Mucosa of stomach (tissue), 1 donor: ENCODE data around the gene ACACA.

ENCODE experiments used
- H3K27me3 ChIP-seq: one replicate; pipeline ENCODE4 v1.7.0; 2013; ENCODE audit warnings: mild to moderate bottlenecking, low read length; ENCODE audit not compliant: control insufficient read depth, insufficient read depth
- H3K36me3 ChIP-seq: one replicate; pipeline ENCODE4 v1.7.0; 2013; ENCODE audit warnings: low read length; ENCODE audit not compliant: control insufficient read depth, insufficient read depth
- H3K4me1 ChIP-seq: one replicate; pipeline ENCODE4 v1.7.0; 2013; ENCODE audit warnings: mild to moderate bottlenecking, low read length; ENCODE audit not compliant: control insufficient read depth, insufficient read depth
- H3K4me3 ChIP-seq: one replicate; pipeline ENCODE4 v1.7.0; 2013; ENCODE audit warnings: low read length
- H3K9ac ChIP-seq: one replicate; pipeline ENCODE4 v1.7.0; 2013; ENCODE audit warnings: mild to moderate bottlenecking, low read length, moderate library complexity
- H3K9me3 ChIP-seq: one replicate; pipeline ENCODE4 v1.7.0; 2013; ENCODE audit warnings: mild to moderate bottlenecking, low read length, moderate library complexity; ENCODE audit not compliant: control insufficient read depth
- donor health status: Pancreatic carcinoma.

The ACACA gene

DNA sequence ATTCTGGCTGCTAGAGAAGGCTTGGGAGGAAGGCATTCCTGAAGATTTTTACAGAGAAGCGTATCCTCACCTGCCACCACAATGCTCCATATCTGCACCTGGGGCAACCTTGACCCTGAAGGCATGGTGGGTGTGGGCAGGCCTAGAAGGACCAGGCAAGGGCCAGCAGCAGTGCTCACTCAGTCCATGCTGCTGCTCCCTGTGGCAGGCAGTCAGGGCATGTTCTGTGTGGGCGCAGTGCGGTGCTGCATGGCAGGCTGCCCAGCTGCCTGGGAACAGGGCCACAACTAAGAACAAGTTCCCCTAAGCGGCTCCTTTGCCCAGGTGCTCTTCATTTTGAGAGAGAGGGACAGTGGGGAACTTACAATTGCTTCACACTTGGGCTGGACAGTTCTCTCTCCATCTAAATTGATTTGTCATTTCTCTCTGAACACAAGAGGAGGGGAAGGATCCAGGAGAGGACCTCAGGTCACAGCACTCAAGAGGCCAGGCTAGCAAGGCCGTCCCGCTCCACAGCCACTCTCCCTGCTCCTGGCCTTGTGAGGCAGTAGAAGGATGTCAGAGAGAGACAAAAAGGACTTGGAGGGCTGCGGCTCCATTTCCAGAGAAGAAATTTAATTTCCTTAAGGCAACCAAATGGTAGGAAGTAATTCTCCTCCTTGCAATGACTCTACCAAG is 299.1 kb downstream of the ACACA start:
- Histone ChIP-seq H3K36me3 (no peaks in the 10 kb centered on the region), H3K4me1 (no peaks in the 10 kb centered on the region), H3K9ac (no peak overlapping the region)

DNA sequence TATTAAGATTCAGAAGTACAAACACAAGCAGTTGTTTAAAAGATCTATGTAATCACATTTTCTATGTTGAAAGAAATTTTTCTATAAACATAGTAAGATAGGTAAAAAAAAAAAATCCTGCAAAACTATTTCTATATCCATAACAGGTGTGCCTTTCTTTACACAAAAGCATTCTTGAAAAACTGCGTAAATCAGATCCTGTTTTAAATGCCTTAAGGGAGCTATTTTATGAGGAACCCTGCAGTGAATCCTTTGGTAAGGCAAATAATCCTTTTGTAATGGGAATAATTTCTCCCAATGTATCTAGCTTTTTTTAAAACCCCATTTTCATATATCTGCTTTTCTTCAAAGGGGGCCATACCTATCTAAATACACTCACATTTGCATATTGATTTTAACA is 300.6 kb downstream of the ACACA start:
- Histone ChIP-seq H3K36me3 (no peaks in the 10 kb centered on the region), H3K27me3 (no peaks in the 10 kb centered on the region), H3K4me3 (no peak overlapping the region), H3K9ac (no peak overlapping the region), H3K4me1 (no peaks in the 10 kb centered on the region), H3K9me3 (no peaks in the 10 kb centered on the region)

More for the DNA sequence above, 299.1 kb downstream of the ACACA start:
- H3K4me3 ChIP-seq: no peak overlapping the region
- no peaks in the 10 kb centered on the region for H3K27me3 ChIP-seq
- no peaks in the 10 kb centered on the region for H3K9me3 ChIP-seq

DNA sequence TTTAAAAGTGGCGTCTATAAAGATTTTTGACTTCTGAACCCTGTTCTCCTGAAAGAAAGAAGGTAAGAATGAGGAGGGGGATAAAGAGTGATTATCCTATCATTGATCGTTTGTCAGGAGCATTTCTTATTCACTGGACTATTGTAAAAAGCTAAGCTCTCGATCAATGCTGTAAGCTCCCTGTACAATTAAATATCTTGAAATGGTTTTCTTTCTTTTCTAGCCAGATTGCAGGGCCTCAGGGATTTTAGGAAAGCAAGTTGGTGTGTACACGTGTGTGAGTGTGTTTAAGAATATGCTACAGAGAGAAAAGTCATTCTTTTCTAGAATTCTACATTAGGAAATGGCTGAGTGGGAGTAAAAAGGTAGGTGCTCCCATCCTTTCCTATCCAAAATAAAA is 303.4 kb downstream of the ACACA start:
- Histone ChIP-seq H3K9ac (no peak overlapping the region), H3K36me3 (no peaks in the 10 kb centered on the region), H3K4me3 (no peak overlapping the region), H3K4me1 (no peaks in the 10 kb centered on the region), H3K27me3 (no peaks in the 10 kb centered on the region), H3K9me3 (no peaks in the 10 kb centered on the region)

DNA sequence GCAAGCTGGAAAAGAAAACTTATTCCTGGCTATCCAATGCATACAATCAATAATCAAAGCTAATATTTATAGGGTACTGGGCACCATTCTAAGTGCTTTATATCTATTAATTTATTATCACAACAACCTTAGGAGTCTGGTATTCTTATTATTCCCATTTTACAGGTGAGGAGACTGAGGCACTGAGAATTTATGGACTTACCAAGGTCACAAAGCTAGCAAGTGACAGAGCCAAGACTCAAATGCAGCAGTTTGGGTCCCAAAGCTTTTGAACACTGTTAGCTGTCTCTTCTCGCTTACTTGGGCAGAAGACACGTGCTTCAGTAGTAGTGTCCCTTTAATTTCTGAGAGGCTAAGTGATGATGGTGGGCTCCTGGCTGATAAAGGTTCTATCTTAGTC is 305.3 kb downstream of the ACACA start:
- Histone ChIP-seq H3K36me3 (no peaks in the 10 kb centered on the region), H3K4me1 (no peaks in the 10 kb centered on the region)

DNA sequence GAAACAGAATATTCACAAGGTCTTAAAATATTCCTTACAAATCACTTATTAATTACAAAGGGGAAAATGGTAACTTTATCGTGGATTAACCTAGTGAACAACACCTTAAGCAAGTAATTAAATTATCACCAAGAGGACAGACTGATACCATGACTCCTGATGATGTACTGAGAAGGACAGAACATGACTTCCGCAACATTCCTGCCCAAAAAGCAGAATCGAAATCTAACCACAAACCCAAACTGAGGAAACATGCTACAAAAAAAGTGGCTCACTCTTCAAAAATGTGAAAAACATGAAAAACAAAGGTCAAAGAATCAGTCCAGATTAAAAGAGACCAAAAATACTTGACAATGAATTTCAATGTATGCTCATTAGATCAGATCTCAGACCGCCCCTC is 306.4 kb downstream of the ACACA start:
- H3K9me3 ChIP-seq: no peaks in the 10 kb centered on the region
- H3K36me3 ChIP-seq: no peaks in the 10 kb centered on the region
- H3K4me1 ChIP-seq: no peaks in the 10 kb centered on the region
- no peak overlapping the region for H3K4me3 ChIP-seq
- no peak overlapping the region for H3K9ac ChIP-seq
- no peaks in the 10 kb centered on the region for H3K27me3 ChIP-seq

More for the DNA sequence above, 305.3 kb downstream of the ACACA start:
- no peaks in the 10 kb centered on the region for H3K9me3 ChIP-seq
- no peaks in the 10 kb centered on the region for H3K27me3 ChIP-seq
- H3K4me3 ChIP-seq: no peak overlapping the region
- H3K9ac ChIP-seq: no peak overlapping the region

DNA sequence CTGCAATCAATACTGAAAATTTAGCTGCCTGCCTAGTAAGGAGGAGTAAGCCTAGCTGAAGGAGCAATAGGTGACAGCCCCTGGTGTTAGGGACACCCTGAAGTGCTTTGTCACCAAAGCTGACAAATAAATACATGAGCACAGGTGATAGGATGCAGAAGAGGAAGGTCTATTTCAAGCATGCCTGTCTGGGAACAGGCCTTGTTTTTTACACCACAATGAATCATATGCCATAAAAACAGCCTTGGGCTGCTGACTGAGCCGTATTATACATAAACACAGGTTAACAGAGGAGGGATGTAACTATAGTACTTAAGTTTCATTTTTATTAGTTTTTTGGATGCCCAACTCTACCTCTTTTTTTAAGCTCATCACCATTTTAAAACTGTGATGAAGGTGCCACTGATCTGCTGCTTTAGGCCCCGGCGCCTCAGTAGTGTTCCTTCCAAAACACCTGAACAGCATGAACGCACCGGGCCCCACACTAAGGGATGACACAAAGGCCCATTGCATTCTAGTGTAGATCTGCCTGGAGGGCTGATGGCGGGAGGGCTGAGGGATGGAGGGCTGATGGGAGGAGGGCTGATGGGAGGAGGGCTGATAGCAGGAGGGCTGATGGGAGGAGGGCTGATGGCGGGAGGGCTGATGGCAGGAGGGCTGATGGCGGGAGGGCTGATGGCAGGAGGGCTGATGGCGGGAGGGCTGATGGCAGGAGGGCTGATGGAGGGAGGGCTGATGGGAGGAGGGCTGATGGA is 307.5 kb downstream of the ACACA start:
- Histone ChIP-seq H3K9me3 (no peaks in the 10 kb centered on the region), H3K27me3 (no peaks in the 10 kb centered on the region), H3K36me3 (no peaks in the 10 kb centered on the region), H3K4me3 (no peak overlapping the region), H3K9ac (no peak overlapping the region), H3K4me1 (no peaks in the 10 kb centered on the region)

DNA sequence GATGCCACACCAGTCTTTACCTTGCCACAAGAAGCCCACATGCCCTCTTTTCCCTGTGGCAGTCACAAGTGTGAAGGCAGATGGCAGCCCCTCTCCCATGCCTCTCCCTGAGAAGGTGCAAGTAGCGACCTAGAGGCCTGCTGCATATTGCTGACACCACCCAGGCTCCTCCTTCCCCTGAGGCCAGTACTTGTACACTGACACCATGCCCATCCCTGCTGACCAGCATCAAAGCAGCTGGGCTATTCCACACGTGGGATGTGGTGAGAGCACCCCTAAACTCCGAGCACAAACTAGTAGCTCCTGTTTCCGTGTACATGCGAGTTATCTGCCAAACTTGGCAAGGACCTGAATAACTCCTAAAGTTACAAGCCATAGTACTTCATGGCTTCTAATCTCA is 308.5 kb downstream of the ACACA start:
- H3K4me1 ChIP-seq: no peaks in the 10 kb centered on the region
- H3K27me3 ChIP-seq: no peaks in the 10 kb centered on the region
- no peaks in the 10 kb centered on the region for H3K36me3 ChIP-seq
- H3K4me3 ChIP-seq: no peak overlapping the region
- no peaks in the 10 kb centered on the region for H3K9me3 ChIP-seq
- no peak overlapping the region for H3K9ac ChIP-seq

DNA sequence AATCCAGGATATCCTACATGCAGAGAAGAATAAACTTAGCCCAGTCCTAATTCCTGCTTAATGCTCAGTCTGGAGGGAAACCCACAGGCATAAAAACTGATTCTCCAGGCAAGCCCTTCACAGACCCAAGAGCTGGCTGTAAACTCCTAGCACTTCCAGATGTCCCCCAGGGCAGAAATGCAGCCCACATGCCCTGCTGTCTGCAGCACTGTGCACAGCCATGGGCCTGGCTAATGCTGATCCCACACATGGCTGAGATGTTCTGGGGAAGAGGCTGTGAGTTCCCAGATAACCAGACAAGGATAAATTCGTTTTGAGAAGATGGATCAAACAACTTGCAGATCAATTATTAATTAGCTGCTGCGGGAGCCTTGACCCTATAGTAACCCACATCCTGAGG is 309.5 kb downstream of the ACACA start:
- H3K4me3 ChIP-seq: no peak overlapping the region
- no peaks in the 10 kb centered on the region for H3K27me3 ChIP-seq
- H3K36me3 ChIP-seq: no peaks in the 10 kb centered on the region
- no peaks in the 10 kb centered on the region for H3K9me3 ChIP-seq
- no peak overlapping the region for H3K9ac ChIP-seq
- peaks cover 7% of the 10 kb centered on the region for H3K4me1 ChIP-seq

DNA sequence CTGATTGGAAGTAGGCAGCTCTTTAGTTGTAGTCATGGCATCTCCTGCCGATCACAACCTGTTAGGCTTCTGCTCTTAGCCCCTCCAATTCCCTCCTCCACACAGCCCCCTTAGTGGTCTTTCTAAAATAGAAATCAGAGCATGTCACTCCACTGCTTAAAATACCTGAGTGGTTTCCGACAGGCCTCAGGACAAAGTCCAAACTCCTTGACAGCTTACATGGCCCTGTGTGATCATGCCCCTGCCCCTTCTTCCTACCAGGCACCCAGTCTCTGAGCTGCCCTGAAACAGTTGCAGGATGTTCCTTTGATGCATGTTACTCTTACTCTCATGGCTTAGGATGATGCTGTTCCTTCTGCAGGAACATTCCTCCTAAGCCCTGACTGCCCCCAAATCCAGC is 310.6 kb downstream of the ACACA start:
- H3K9me3 ChIP-seq: no peaks in the 10 kb centered on the region
- H3K27me3 ChIP-seq: no peaks in the 10 kb centered on the region
- peaks cover 13% of the 10 kb centered on the region for H3K4me1 ChIP-seq
- H3K36me3 ChIP-seq: no peaks in the 10 kb centered on the region
- H3K9ac ChIP-seq: no peak overlapping the region
- H3K4me3 ChIP-seq: no peak overlapping the region

DNA sequence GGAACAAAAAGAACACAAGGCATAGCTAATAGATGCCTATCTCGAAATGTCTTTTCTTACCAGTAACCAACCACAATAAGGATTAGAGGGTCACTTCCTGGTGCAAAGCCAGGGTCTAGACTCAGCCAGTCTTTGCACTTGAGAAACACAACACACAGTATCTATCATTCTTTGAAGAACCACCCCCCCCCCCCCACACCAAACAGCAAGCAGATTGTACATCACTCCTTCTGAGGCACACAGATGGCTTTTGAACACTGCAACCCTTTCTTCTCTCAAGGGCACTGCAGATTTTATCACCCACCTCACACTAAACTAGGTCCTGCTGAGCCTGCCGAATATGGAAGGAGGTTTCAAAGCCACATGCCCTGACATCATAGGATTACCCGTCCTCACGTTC is 312.2 kb downstream of the ACACA start:
- Histone ChIP-seq H3K9ac (no peak overlapping the region), H3K4me1 (peaks cover 13% of the 10 kb centered on the region), H3K27me3 (no peaks in the 10 kb centered on the region), H3K36me3 (no peaks in the 10 kb centered on the region), H3K9me3 (no peaks in the 10 kb centered on the region), H3K4me3 (no peak overlapping the region)

DNA sequence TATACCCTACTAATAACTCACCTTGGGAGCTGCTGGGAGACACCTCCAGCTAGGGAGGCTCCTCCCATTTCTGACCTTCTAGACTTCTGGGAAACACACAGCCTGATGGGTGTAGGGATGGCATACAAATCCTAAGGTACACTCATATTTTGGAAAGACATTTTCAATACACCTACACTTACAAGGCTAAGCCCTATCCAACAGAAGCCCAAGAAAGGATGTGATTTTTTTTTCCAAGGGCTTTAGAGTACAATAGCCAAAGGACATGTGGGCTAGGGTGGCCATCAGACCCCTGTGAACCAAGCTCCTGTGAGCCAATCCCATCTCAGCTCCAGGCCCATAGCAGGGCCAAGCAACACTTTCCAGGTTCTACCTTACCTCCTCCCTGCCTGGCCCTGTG is 313.9 kb downstream of the ACACA start:
- Histone ChIP-seq H3K27me3 (no peaks in the 10 kb centered on the region), H3K4me3 (no peak overlapping the region), H3K9ac (no peak overlapping the region), H3K9me3 (no peaks in the 10 kb centered on the region), H3K36me3 (no peaks in the 10 kb centered on the region), H3K4me1 (peaks cover 19% of the 10 kb centered on the region)

DNA sequence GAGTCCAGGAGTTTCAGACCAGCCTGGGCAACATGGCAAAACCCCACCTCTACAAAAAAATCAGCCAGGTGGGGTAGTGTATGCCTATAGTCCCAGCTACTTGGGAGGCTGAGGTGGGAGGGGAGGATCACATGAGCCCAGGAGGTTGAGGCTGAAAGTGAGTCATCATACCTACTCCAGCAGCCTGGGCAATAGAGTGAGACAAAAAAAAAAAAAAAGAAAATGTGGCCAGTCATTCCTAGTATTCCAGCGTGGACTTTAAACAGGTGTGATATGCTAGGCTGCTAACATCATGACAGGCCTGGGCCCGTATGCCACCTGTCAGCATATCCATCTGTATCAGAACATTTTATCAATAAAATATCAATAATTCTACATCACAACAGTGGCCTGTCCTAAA is 314.6 kb downstream of the ACACA start:
- Histone ChIP-seq H3K9ac (no peak overlapping the region), H3K4me3 (no peak overlapping the region), H3K4me1 (peaks cover 19% of the 10 kb centered on the region), H3K27me3 (no peaks in the 10 kb centered on the region), H3K9me3 (no peaks in the 10 kb centered on the region), H3K36me3 (no peaks in the 10 kb centered on the region)
